B cell (primary cell): ENCODE data around the gene UNC79. TPM values are rescaled to one million over a fixed set of nuclear protein-coding genes. Genes with fewer than 3 reads are reported as not detected.

Source experiments
- ATAC-seq: fragments of 200-7000 bp; cut with Tn5 transposase; one replicate; pipeline ENCODE4 v1.10.0; 2021; ENCODE audit warnings: low read depth, mild to moderate bottlenecking, moderate number of reproducible peaks, moderate library complexity
- CTCF ChIA-PET: fragments of 350-600 bp; sonication (Branson Sonifier 250); formaldehyde crosslinking; loops from one replicate; lab custom pipeline; 2021; ENCODE audit warnings: antibody characterized with exemption, inconsistent platforms; lab: Charles Lee
- POLR2A ChIA-PET: fragments of 350-600 bp; sonication (Branson Sonifier 250); formaldehyde crosslinking; loops from one replicate; lab custom pipeline; 2021; ENCODE audit warnings: antibody characterized with exemption; lab: Charles Lee
- DNase-seq: peaks from one replicate; pipeline ENCODE4 v3.0.0; 2013
- H2AFZ ChIP-seq: 2 replicates; pipeline ENCODE4 v1.6.1; 2012; ENCODE audit warnings: mild to moderate bottlenecking, low read depth, low read length; ENCODE audit not compliant: insufficient read depth, poor library complexity, severe bottlenecking
- H3K27ac ChIP-seq, 2 donors: 1 replicate in 1 of 2; 2 replicates in 1 of 2; pipeline ENCODE4 v1.5.1; 2012 to 2013; ENCODE audit warnings: low read length in 2 of 2, mild to moderate bottlenecking in 2 of 2, moderate library complexity in 1 of 2
- H3K27me3 ChIP-seq, 4 experiments: fragments of 200-600 bp in 1 of 4; sonication (generic) in 1 of 4; replicated peaks in 1 of 4; 1 replicate in 2 of 4; 2 replicates in 2 of 4; pipeline versions ENCODE4 v1.6.1 to v1.7.0; 2013 to 2016; ENCODE audit warnings: low read length in 3 of 4, mild to moderate bottlenecking in 2 of 4, mixed read lengths in 1 of 4, moderate library complexity in 1 of 4; ENCODE audit not compliant: insufficient read depth in 4 of 4, control insufficient read depth in 3 of 4; ENCODE audit errors: control extremely low read depth in 1 of 4
- H3K36me3 ChIP-seq, 2 experiments: replicated peaks in 1 of 2; 1 replicate in 1 of 2; 2 replicates in 1 of 2; pipeline versions ENCODE4 v1.6.1 to v1.7.1; 2013; ENCODE audit warnings: low read length in 1 of 2; ENCODE audit not compliant: insufficient read depth in 2 of 2, control insufficient read depth in 1 of 2; ENCODE audit errors: control extremely low read depth in 1 of 2, extremely low read depth in 1 of 2
- H3K4me1 ChIP-seq, 2 donors: fragments of 200-600 bp in 1 of 2; sonication (generic) in 1 of 2; 1 replicate in 1 of 2; 2 replicates in 1 of 2; pipeline versions ENCODE4 v1.5.1 to v1.6.1; 2013 to 2017; ENCODE audit warnings: low read length in 2 of 2; ENCODE audit not compliant: control insufficient read depth in 2 of 2, insufficient read depth in 2 of 2
- H3K4me2 ChIP-seq: replicated peaks from 2 replicates; pipeline ENCODE3; 2012; ENCODE audit warnings: mild to moderate bottlenecking, low read depth, low read length; ENCODE audit not compliant: poor library complexity, severe bottlenecking
- H3K4me3 ChIP-seq, 5 experiments: fragments of 200-600 bp in 1 of 5; sonication (generic) in 1 of 5; 1 replicate in 3 of 5; 2 replicates in 2 of 5; pipeline versions ENCODE4 v1.5.1 to v1.7.0; 2011 to 2016; ENCODE audit warnings: low read length in 4 of 5, mild to moderate bottlenecking in 4 of 5, low read depth in 2 of 5, control low read depth in 1 of 5, moderate library complexity in 1 of 5; ENCODE audit not compliant: insufficient read depth in 1 of 5; ENCODE audit errors: control extremely low read depth in 1 of 5, extremely low read depth in 1 of 5
- H3K79me2 ChIP-seq: fragments of 200-600 bp; sonication (generic); one replicate; pipeline ENCODE4 v1.6.0; 2016; ENCODE audit warnings: low read length; ENCODE audit not compliant: control insufficient read depth, insufficient read depth
- H3K9ac ChIP-seq: fragments of 200-600 bp; sonication (generic); 2 replicates; pipeline ENCODE4 v1.6.1; 2017; ENCODE audit warnings: mild to moderate bottlenecking, low read length, moderate library complexity
- H3K9me3 ChIP-seq, 3 donors: one replicate each; pipeline versions ENCODE4 v1.6.1 to v1.7.1; 2013; ENCODE audit warnings: low read length in 2 of 3; ENCODE audit not compliant: control insufficient read depth in 2 of 3, insufficient read depth in 1 of 3; ENCODE audit errors: control extremely low read depth in 1 of 3
- H4K20me1 ChIP-seq: 2 replicates; pipeline ENCODE4 v1.6.0; 2012; ENCODE audit warnings: mild to moderate bottlenecking, low read length; ENCODE audit not compliant: insufficient read depth, control insufficient read depth, poor library complexity, severe bottlenecking
- H3K27ac Mint-ChIP-seq: one replicate; pipeline ENCODE4 v1.8.0; 2021; ENCODE audit warnings: mixed read lengths
- H3K27me3 Mint-ChIP-seq: one replicate; pipeline ENCODE4 v1.8.0; 2021; ENCODE audit warnings: mixed read lengths
- H3K4me1 Mint-ChIP-seq: one replicate; pipeline ENCODE4 v1.8.0; 2021; ENCODE audit warnings: mixed read lengths
- H3K4me3 Mint-ChIP-seq: one replicate; pipeline ENCODE4 v1.8.0; 2021; ENCODE audit warnings: mixed read lengths
- H3K9me3 Mint-ChIP-seq: one replicate; pipeline ENCODE4 v1.8.0; 2022; ENCODE audit warnings: mixed read lengths; ENCODE audit not compliant: insufficient read depth
- CTCF ChIP-seq: fragments of 200-600 bp; IDR thresholded peaks from one replicate; pipeline ENCODE4 v1.8.0; 2022; ENCODE audit warnings: antibody characterized with exemption, mild to moderate bottlenecking
- EZH2 ChIP-seq: IDR thresholded peaks from 2 replicates; pipeline ENCODE4 v1.6.1; 2012; ENCODE audit warnings: borderline replicate concordance, low read depth, mild to moderate bottlenecking, moderate library complexity, low read length; ENCODE audit not compliant: insufficient read depth, poor library complexity, severe bottlenecking
- WGBS: methylation state at CpG from one replicate; pipeline ENCODE4 v1.1.5; 2013; ENCODE audit warnings: missing lambda C conversion rate; ENCODE audit not compliant: insufficient coverage; 5-methylcytosine and 5-hydroxymethylcytosine counted together
- intact Hi-C: fragments of 100-400 bp; cut with micrococcal nuclease; formaldehyde crosslinking; loops from one replicate; pipeline ENCODE4 v1.10.0; 2022
- polyA plus RNA-seq: library from polyadenylated mRNA; depleted of rRNA; stranded (reverse); fragments of >200 nt; gene quantifications from 2 replicates; pipeline ENCODE4 v1.2.3, GENCODE V29; 2012
- total RNA-seq, 2 donors: library from RNA; stranded (reverse); fragments of 120-200 nt in 1 of 2; gene quantifications; 1 replicate in 1 of 2; 2 replicates in 1 of 2; pipeline versions ENCODE4 v1.2.3 to v1.2.4, GENCODE V29; 2013 to 2022

The UNC79 gene
- total and polyA plus RNA-seq, 2 donors (not counting 1 experiment from before 2014, with no cell fraction given): 0.04 to 0.15 TPM

- peaks cover 7% of the 10 kb centered on the region for H3K27me3 Mint-ChIP-seq
- WGBS: no CpG with 5 or more reads among the region's 1 CpG
- Histone ChIP-seq H3K4me1 (peaks cover 15 to 18% of the 10 kb centered on the region in 2 donors), H3K4me2 (no peak overlapping the region), H4K20me1 (no peaks in the 10 kb centered on the region), H3K4me3 (no peak overlapping the region), H3K9ac (no peak overlapping the region), H3K79me2 (no peaks in the 10 kb centered on the region), H3K36me3 (no peaks in the 10 kb centered on the region), H3K9me3 (no peaks in the 10 kb centered on the region), H2AFZ (no peak overlapping the region), H3K27ac (no peak overlapping the region), H3K27me3 (peaks cover 0 to 12% (median 0%) of the 10 kb centered on the region in 4 experiments)
- no peak overlapping the region for H3K4me3 Mint-ChIP-seq
- ATAC-seq (no peak), DNase-seq (no peak)
- intact Hi-C loops: no loop called here
- peaks cover 24% of the 10 kb centered on the region for H3K4me1 Mint-ChIP-seq
- no peak overlapping the region for H3K27ac Mint-ChIP-seq
- CTCF ChIA-PET: interaction anchor here (1.6 kb wide), 1 partner anchor 15 kb away, joined by 3 read pairs; no protein-coding TSS in a partner anchor
- TF ChIP-seq CTCF: no peak
- no peak for TF ChIP-seq EZH2
- POLR2A ChIA-PET: no interaction called here
- no peaks in the 10 kb centered on the region for H3K9me3 Mint-ChIP-seq
Measured at GRCh38 chr14:93528884-93529558, 98.3 kb downstream of the UNC79 start.

- H2AFZ ChIP-seq: no peak overlapping the region
- ChIA-PET POLR2A (no interaction called here), CTCF (interaction anchor here (0.6 kb wide), 1 partner anchor 948 kb away, joined by 4 read pairs; no protein-coding TSS in a partner anchor)
- H3K4me2 ChIP-seq: no peak overlapping the region
- H3K27me3 ChIP-seq: peaks cover 0 to 5% (median 0%) of the 10 kb centered on the region in 4 experiments
- Mint-ChIP-seq H3K27me3 (peaks cover 2% of the 10 kb centered on the region), H3K27ac (no peak overlapping the region), H3K4me3 (no peak overlapping the region), H3K4me1 (peaks cover 33% of the 10 kb centered on the region), H3K9me3 (no peaks in the 10 kb centered on the region)
- TF ChIP-seq CTCF (no peak), EZH2 (no peak)
- no peaks in the 10 kb centered on the region for H3K9me3 ChIP-seq
- no peak for ATAC-seq
- H3K4me1 ChIP-seq: peaks cover 20 to 24% of the 10 kb centered on the region in 2 donors
- no peaks in the 10 kb centered on the region for H3K79me2 ChIP-seq
- intact Hi-C loops: no loop called here
- no peaks in the 10 kb centered on the region for H3K36me3 ChIP-seq
- no peaks in the 10 kb centered on the region for H4K20me1 ChIP-seq
- H3K9ac ChIP-seq: no peak overlapping the region
- H3K4me3 ChIP-seq: no peak overlapping the region
- no CpG with 5 or more reads among the region's 1 CpG for WGBS
- H3K27ac ChIP-seq: no peak overlapping the region
- no peak for DNase-seq
Measured at GRCh38 chr14:93531644-93532043, 100.9 kb downstream of the UNC79 start.
